Central memory CD8-positive, alpha-beta T cell (primary cell): ENCODE data around the gene GPR148.

Experiments
- ATAC-seq: fragments of 150-1000 bp; cut with Tn5 transposase; replicated peaks from 2 replicates; pipeline ENCODE4 v1.10.0; 2022; ENCODE audit warnings: mild to moderate bottlenecking, moderate FRiP score, moderate number of reproducible peaks; ENCODE audit not compliant: poor library complexity, severe bottlenecking; ENCODE audit errors: extremely low read depth
- DNase-seq, 2 donors: peaks; one replicate each; pipeline ENCODE4 v3.0.0; 2021; ENCODE audit warnings: low spot score in 2 of 2
- H3K27ac Mint-ChIP-seq: one replicate; pipeline ENCODE4 v1.8.0; 2022; ENCODE audit warnings: low read depth, mild to moderate bottlenecking, moderate library complexity, mixed read lengths
- H3K27me3 Mint-ChIP-seq: one replicate; pipeline ENCODE4 v1.8.0; 2022; ENCODE audit warnings: mixed read lengths
- H3K36me3 Mint-ChIP-seq: one replicate; pipeline ENCODE4 v1.8.0; 2022; ENCODE audit warnings: mild to moderate bottlenecking, moderate library complexity, mixed read lengths; ENCODE audit not compliant: insufficient read depth
- H3K4me1 Mint-ChIP-seq: one replicate; pipeline ENCODE4 v1.8.0; 2022; ENCODE audit warnings: mixed read lengths
- H3K4me3 Mint-ChIP-seq: one replicate; pipeline ENCODE4 v1.8.0; 2022; ENCODE audit warnings: mild to moderate bottlenecking, moderate library complexity, mixed read lengths
- H3K9me3 Mint-ChIP-seq: one replicate; pipeline ENCODE4 v1.8.0; 2022; ENCODE audit warnings: mixed read lengths

The GPR148 gene

DNA sequence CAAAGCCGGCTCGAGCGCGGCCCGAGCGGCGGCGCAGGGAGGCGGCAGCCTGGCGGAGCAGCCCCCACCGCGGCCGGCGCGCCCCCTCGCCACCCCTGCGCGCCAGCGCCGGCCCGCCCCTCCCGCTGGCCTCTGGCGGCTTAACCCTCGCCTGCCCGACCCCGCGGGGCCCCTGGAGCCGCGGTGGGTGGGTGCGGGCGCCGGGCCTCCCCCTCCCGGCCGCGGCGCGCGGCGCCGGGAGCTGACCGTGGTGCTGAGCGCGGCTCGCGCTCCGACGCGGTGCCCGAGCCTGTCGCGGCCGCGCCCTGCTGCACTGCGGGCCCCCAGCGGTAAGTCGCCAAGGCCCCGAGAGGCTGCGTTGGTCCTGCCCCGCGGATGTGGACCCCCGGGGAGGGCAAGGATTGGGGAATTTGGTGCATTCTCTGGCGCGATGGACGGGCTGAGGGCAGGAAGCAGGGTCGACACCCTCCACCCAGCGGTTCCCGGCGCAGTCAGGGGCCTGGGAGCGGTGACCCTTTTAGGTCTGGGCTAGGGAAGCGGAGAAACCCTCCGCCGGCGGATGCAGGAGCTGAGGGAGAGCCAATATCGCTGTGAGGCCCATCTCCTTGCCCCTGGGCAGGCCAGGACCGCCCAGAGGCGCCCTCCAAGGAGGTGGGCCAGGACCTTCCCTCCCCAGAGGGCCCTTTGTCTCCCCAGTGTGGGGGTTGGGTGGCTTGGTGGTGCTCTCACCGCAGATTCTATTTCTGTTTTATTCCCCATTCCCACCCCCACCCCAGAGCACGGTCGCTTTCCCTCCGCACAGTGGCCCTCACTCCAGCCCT, 27.4 kb downstream of the GPR148 start:
- peaks cover 78% of the 10 kb centered on the region for H3K27me3 Mint-ChIP-seq
- ATAC-seq (peak; percentile 46), DNase-seq (no peak)

DNA sequence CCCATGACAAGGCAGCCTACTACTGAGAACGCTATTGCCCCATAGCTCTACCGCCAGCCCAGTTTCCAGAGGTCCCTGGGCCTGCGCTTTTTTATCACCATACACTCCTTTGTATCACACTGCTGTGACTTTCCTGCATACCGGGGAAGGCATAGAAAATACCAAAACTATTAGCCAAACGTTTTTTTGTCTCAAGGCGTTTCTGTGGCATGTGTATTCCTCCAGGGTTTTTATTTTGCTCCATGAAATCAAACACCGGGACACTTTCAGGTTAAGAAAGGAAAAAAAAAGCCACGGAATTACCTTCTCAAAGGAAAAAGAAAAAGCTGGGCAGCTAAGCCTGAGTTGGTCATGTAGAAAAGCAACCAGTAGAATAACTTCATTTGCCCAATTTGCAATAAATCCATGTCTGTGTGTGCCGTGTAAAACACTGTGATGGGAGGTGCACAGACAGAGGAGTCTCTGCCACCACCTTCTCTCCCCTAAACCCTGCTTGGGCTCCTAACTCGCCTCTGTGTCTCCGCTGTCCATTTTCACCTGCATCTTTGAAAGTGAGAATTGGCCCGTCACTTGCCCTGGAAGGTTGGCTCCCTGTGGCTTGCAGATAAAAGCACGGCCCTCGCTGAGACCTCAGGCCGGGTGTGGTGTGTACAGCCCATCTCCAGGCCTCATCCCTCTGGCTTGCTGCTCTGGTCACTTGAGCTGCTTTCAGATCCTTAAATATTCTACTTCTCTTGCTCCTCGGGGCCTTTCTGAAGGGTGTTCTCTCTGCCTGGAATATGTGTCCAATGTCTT, 28.2 kb downstream of the GPR148 start:
- DNase-seq: no peak
- Mint-ChIP-seq H3K4me3 (peak overlapping the region; percentile 43), H3K27me3 (peaks cover 84% of the 10 kb centered on the region), H3K4me1 (no peaks in the 10 kb centered on the region), H3K27ac (no peak overlapping the region), H3K36me3 (no peaks in the 10 kb centered on the region), H3K9me3 (no peaks in the 10 kb centered on the region)
- no peak for ATAC-seq

More for the DNA sequence above, 27.4 kb downstream of the GPR148 start:
- H3K27ac Mint-ChIP-seq: no peak overlapping the region
- H3K9me3 Mint-ChIP-seq: no peaks in the 10 kb centered on the region
- peak overlapping the region; percentile 43 for H3K4me3 Mint-ChIP-seq
- H3K4me1 Mint-ChIP-seq: no peaks in the 10 kb centered on the region
- H3K36me3 Mint-ChIP-seq: no peaks in the 10 kb centered on the region

DNA sequence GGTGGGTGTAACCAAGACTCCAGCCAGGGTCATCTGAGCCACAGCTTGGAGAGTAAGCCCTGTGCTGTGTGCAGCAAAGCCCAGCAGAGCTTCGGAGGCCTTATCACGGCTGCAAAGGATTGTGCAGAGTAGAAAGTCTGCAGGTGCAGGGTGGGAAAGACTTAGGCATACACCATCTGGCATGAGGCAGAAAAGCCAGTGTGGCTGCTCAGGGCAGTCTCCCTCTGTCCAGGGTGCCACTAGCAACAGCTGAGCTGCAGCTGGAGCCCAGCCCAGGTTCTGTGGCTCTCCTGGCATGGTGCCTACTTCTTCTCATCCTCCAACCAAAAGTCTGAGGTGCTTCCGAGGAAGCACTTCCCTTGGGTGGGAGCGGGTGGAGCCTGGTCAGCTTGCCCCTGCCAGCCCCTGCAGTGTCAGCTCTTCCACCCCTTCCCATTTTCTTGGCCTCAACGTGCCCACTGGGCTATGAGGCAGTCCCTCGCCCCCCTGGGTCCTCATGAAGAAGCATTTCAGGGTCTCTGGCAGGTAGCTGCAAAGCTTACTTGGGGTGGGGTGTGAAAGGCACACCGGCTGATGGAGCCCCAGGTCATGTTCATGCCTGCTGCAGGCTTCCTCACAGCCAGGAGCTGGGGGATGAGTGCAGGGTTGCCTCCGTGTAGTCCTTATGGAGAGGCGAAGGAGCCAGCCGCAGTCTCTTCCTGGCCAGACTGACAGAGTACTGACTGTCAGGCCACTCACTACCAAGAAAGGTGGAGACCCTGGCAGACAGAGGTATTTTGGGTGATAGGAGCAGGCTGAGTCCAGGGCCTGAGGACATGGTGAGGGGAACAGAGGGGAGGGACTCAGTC, 31.3 kb downstream of the GPR148 start:
- Mint-ChIP-seq H3K27me3 (peaks cover 72% of the 10 kb centered on the region), H3K4me3 (no peak overlapping the region), H3K27ac (no peak overlapping the region), H3K9me3 (no peaks in the 10 kb centered on the region), H3K36me3 (no peaks in the 10 kb centered on the region), H3K4me1 (no peaks in the 10 kb centered on the region)
- DNase-seq (no peak), ATAC-seq (no peak)

DNA sequence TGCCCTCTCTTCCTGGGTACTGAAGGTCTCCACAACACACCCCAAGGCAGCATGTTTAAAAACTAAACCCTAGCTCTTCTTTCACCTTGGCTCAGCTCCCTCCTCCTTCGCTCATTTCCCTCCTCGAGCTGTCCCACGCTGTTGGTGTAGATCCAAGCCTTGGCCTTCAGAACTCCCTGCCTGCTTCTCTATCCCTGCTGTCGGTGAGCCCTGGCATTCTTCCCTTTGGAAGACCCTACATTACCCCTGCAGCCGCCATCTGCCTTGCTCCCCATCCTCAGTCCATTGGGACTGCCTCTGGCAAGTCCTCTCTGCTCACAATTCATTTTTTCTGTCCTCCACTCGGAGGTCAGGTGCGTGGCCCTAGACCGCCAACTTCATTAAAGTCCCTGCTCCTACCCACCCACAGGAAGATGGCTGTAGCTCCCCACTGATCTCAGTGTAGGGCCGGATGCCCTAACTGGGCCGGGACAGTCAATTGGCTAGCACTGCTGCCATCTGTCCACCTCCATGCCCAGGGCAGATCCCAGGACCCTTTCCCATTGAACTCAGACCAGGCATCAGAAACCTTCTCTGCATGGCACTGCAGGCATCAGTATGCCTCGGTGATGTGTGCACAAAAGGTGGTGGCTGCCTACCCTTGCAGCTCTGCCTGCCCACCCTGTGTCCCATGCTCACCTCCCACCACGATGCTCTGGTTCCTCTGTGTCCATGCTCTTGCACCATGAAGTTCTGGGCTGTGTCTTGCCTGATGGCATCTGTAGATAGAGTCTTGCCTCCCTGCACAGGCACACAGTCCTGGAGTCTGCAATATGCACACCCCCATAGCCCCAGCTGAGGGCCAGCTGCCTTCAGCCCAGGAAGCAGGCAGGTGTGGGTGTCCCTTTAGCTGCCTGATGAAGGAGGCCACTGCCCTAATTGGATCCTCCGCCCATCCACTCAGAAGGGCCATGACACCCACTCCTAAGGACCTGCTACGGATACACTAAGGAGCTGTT, 32.2 kb downstream of the GPR148 start:
- no peak overlapping the region for H3K4me3 Mint-ChIP-seq
- H3K27me3 Mint-ChIP-seq: peaks cover 64% of the 10 kb centered on the region
- no peaks in the 10 kb centered on the region for H3K4me1 Mint-ChIP-seq
- ATAC-seq (no peak), DNase-seq (no peak)
- H3K27ac Mint-ChIP-seq: no peak overlapping the region
- H3K9me3 Mint-ChIP-seq: no peaks in the 10 kb centered on the region
- H3K36me3 Mint-ChIP-seq: no peaks in the 10 kb centered on the region

DNA sequence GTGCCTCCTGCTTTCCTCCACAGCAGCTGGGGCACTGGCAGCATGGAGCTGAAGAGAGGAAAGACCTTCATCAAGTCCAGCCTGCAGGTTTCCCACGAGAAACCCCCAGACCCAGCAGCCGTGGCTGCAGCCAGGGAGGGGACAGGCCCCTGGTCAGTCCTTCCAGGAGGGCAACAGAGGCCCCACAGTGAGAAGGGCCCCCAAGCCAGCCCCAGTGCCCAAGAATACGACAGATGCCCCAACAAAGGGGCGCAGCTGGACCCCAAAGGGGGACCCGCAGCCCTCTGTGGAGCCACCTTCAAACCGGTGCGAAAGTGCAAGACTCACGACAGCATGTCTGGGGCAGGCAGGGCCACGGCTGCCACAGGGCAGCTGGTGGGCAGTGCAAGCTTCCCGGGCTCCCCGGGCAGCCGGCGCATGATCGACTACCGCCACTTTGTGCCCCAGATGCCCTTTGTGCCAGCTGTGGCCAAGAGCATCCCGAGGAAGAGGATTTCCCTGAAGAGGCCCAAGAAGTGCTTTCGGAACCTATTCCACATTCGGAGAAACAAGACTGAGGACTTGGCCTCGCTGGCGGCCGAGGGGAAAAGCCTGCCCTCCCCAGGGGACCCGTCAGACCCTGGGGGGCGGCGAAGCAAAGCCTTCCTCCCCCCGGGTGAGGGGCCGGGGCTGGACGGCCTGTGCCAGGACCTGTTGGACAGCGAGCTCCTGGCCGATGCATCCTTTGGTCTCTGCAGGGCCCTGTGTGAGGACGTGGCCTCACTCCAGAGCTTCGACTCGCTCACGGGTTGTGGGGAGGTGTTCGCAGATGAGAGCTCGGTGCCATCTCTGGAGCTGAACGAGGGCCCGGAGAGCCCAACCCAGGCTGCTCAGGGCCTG, 33.4 kb downstream of the GPR148 start:
- ATAC-seq (no peak), DNase-seq (no peak)
- Mint-ChIP-seq H3K27me3 (peaks cover 64% of the 10 kb centered on the region), H3K4me3 (no peak overlapping the region), H3K4me1 (no peaks in the 10 kb centered on the region), H3K36me3 (no peaks in the 10 kb centered on the region), H3K27ac (no peak overlapping the region), H3K9me3 (no peaks in the 10 kb centered on the region)

DNA sequence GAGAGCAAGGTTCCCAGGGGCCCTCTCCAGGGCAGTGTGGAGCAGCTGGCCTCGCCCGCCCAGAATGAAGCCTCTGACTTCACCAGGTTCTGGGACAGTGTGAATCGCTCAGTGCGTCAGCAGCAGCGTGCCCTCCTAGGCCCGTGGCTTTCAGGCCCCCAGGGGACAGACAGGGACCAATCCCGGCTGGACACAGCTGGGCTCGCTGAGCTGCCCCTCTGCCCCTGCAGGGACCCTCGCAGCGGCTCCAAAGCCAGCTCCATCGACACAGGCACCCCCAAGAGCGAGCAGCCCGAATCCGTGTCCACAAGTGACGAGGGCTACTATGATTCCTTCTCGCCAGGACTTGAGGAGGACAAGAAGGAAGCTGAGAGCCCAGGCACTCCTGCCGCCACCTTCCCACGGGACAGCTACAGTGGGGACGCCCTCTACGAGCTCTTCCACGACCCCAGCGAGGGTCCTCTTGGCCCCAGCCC, 34.1 kb downstream of the GPR148 start:
- H3K9me3 Mint-ChIP-seq: no peaks in the 10 kb centered on the region
- H3K4me1 Mint-ChIP-seq: no peaks in the 10 kb centered on the region
- DNase-seq (no peak), ATAC-seq (no peak)
- no peak overlapping the region for H3K27ac Mint-ChIP-seq
- H3K36me3 Mint-ChIP-seq: no peaks in the 10 kb centered on the region
- H3K4me3 Mint-ChIP-seq: no peak overlapping the region
- peaks cover 64% of the 10 kb centered on the region for H3K27me3 Mint-ChIP-seq

DNA sequence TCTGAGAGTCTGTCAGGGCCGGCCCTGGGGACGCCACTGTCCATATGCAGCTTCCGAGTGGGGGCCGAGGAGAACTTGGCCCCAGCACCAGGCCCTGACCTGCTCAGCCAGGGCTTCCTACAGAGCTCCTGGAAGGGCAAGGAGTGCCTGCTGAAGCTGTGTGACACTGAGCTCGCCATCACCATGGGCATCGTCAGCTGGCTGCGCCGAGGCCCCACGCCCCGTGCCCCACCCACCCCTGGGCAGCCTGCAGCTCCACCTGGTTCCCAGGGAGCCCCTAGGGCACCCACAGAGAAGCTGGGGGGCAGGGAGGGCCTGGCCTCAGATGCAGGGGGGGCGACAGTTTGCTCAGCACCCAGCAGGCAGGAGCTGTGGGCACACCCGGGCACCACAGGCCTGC, 34.5 kb downstream of the GPR148 start:
- ATAC-seq (no peak), DNase-seq (no peak)
- no peaks in the 10 kb centered on the region for H3K36me3 Mint-ChIP-seq
- H3K4me1 Mint-ChIP-seq: no peaks in the 10 kb centered on the region
- H3K9me3 Mint-ChIP-seq: no peaks in the 10 kb centered on the region
- no peak overlapping the region for H3K4me3 Mint-ChIP-seq
- peaks cover 64% of the 10 kb centered on the region for H3K27me3 Mint-ChIP-seq
- H3K27ac Mint-ChIP-seq: no peak overlapping the region

DNA sequence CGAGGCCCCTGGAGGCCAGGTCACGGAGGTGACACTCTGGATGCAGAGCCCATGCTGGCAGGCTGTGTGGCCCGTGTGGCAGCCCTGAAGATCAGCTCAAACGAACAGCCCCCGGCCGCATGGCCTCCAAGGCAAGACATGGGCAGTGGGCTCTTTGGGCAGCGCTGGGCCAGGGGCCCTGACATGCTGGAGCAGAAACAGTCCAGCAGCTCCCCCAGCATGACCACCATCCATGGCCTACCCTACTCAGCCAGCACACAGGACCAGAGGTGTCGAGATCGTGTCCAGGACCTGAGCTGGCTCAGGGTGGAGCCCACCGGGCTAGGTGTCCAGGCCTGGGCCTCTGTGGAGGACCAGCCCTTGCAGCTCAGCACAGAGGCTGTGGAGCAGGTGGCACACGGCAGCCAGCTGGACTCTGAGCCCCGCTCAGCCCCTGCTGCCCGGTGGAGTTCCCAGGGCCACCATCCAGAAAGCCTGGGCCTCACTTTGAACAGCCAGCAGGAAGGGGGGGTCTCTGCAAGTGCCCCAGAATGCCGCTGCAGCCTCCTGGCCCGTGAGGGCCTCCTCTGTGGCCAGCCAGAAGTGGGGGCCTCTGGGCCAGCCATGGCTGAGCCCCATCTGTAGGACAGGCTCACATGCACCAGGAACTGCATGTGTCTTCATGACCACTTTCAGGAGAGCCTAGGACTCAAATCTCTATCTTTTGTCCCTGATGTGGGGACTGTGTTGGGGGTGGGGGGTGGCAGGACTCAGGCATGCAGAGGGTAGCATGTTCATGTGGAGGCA, 35.4 kb downstream of the GPR148 start:
- Mint-ChIP-seq H3K4me3 (no peak overlapping the region), H3K27ac (no peak overlapping the region), H3K27me3 (peaks cover 64% of the 10 kb centered on the region), H3K4me1 (no peaks in the 10 kb centered on the region), H3K36me3 (no peaks in the 10 kb centered on the region), H3K9me3 (no peaks in the 10 kb centered on the region)
- no peak for ATAC-seq
- DNase-seq: no peak

DNA sequence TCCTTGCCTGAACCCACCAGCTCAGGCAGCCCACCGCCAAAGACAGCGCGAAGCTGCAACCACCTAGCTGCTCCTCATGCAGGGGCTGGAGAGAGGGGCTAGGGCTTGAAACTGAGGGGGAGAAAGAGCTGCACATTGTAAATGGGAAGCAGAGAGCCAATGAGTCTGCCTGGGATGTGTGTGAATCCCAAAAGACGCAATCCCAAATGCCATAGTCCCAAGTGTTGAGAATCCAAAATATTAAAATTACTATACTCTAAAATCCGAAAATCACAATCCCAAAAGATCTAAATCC, 35.9 kb downstream of the GPR148 start:
- no peaks in the 10 kb centered on the region for H3K36me3 Mint-ChIP-seq
- H3K27ac Mint-ChIP-seq: no peak overlapping the region
- peaks cover 68% of the 10 kb centered on the region for H3K27me3 Mint-ChIP-seq
- no peak overlapping the region for H3K4me3 Mint-ChIP-seq
- no peaks in the 10 kb centered on the region for H3K9me3 Mint-ChIP-seq
- no peak for DNase-seq
- no peak for ATAC-seq
- H3K4me1 Mint-ChIP-seq: no peaks in the 10 kb centered on the region

DNA sequence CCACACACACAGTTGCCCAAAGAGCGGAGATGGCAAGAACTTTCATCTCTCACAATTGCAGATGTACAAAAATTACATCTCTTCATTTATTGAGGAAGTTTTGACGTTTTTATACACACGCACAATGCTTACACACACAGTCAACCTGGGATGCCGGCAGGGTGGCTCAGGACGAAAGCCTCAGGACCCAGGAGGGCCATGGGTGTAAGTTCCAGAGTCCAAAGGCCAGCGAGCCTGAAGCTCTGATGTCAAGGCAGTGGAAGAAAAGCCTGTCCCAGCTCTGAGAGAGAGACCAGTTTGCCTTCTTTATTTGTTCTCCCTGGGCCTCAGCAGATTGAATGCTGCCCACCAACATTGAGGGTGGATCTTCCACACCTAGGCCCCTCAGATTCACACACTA, 36.6 kb downstream of the GPR148 start:
- no peaks in the 10 kb centered on the region for H3K4me1 Mint-ChIP-seq
- DNase-seq: no peak
- H3K27me3 Mint-ChIP-seq: peaks cover 68% of the 10 kb centered on the region
- no peak for ATAC-seq
- H3K9me3 Mint-ChIP-seq: no peaks in the 10 kb centered on the region
- no peak overlapping the region for H3K4me3 Mint-ChIP-seq
- no peaks in the 10 kb centered on the region for H3K36me3 Mint-ChIP-seq
- H3K27ac Mint-ChIP-seq: no peak overlapping the region
